ENCODE data around the gene CFAP90. TPM values are rescaled to one million over a fixed set of nuclear protein-coding genes. Genes with fewer than 3 reads are reported as not detected.

Gene CFAP90
- total and polyA plus RNA-seq, 2 donors (not counting 3 experiments of a cell fraction or from before 2014, with no cell fraction given): 0.07 TPM; not detected in 1

DNA sequence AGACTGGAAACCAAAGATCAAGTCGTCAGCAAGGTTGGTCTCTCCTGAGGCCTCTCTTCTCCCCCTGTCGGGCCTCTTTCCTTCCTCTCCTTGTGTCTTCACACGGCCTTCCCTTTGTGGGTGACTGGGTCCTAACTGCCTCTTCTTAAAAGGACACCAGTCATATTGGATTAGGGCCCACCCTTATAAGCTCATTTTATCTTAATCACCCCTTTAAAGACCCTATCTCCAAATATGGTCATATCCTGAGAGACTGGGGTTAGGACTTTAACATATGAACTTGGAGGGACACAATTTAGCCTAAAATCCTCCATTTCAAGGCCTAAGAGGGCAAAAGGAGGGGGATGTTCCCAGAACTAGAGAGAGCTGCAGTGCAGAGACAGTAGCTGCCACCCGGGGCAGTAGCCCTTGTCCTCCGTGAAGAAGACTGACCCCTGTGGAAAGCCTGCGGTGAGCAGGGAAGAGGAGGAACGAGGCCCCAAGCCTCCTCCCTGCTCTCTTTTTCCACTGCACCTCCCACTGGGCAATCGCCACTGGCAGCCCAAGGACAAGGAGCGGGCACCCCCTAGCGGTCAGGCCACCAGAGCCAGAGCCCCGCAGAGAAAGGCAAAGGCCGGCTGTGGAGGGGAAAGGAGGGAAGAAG is 34.9 kb downstream of the CFAP90 start:
- H3K36me3 ChIP-seq (ENCODE audit: control insufficient read depth in 2 of 2, extremely low read depth in 1 of 2, insufficient read depth in 2 of 2, low read length in 2 of 2): no peaks in the 10 kb centered on the region
- intact Hi-C loops (cut with micrococcal nuclease) (loop anchor here (1.0 to 5.0 kb wide), 2 partner anchors 994 to 1050 kb away; no protein-coding TSS in a partner anchor), dilution Hi-C loops (cut with MboI; ENCODE audit: extremely low pct_ligation_motif_present, low sequenced_read_pairs) (no loop called here)
- H3K27ac ChIP-seq (ENCODE audit: insufficient read depth, low read depth, low read length): no peak overlapping the region
- FAIRE-seq: no peak
- POLR2A ChIA-PET: interaction anchor here (0.6 kb wide), 1 partner anchor 114 kb away, joined by 5 read pairs; no protein-coding TSS in a partner anchor
- no peaks in the 10 kb centered on the region for H3K4me1 ChIP-seq (ENCODE audit: control insufficient read depth, extremely low read depth, insufficient read depth, low read length)
- H3K9ac ChIP-seq (replicated peaks; ENCODE audit: extremely low read depth, insufficient read depth, low read length): no peak overlapping the region
- H3K9me3 ChIP-seq (replicated peaks; ENCODE audit: control insufficient read depth, insufficient read depth, low read length): no peaks in the 10 kb centered on the region
- no peak overlapping the region for H3K4me2 ChIP-seq (ENCODE audit: insufficient read depth, low read length)
- H4K20me1 ChIP-seq (replicated peaks; ENCODE audit: control insufficient read depth, extremely low read depth, insufficient read depth, low read length): no peaks in the 10 kb centered on the region
- no peaks in the 10 kb centered on the region for H3K27me3 ChIP-seq (ENCODE audit: control insufficient read depth in 2 of 2, insufficient read depth in 2 of 2, low read length in 2 of 2)
- no peak overlapping the region for H3K4me3 ChIP-seq (replicated peaks in 1 of 3; ENCODE audit: insufficient read depth in 1 of 3, low read depth in 1 of 3, low read length in 3 of 3)
- H3K79me2 ChIP-seq (ENCODE audit: control insufficient read depth, insufficient read depth, low read length): no peaks in the 10 kb centered on the region
- DNase-seq (ENCODE audit: low read depth, low spot score): peak; percentile 30
- CTCF ChIA-PET: interaction anchor here (1.1 to 2.8 kb wide), 2 partner anchors 10 to 1050 kb away, joined by 3 to 13 read pairs; no protein-coding TSS in a partner anchor
- BruUV-seq (replicated peaks): no TSS peak
- TF ChIP-seq, protein P1, sequence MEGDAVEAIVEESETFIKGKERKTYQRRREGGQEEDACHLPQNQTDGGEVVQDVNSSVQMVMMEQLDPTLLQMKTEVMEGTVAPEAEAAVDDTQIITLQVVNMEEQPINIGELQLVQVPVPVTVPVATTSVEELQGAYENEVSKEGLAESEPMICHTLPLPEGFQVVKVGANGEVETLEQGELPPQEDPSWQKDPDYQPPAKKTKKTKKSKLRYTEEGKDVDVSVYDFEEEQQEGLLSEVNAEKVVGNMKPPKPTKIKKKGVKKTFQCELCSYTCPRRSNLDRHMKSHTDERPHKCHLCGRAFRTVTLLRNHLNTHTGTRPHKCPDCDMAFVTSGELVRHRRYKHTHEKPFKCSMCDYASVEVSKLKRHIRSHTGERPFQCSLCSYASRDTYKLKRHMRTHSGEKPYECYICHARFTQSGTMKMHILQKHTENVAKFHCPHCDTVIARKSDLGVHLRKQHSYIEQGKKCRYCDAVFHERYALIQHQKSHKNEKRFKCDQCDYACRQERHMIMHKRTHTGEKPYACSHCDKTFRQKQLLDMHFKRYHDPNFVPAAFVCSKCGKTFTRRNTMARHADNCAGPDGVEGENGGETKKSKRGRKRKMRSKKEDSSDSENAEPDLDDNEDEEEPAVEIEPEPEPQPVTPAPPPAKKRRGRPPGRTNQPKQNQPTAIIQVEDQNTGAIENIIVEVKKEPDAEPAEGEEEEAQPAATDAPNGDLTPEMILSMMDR (IDR thresholded peaks at IDR 0.05; ENCODE audit: extremely low read depth in 1 of 2, insufficient read depth in 1 of 2, low read depth in 1 of 2, low read length in 2 of 2): peak; percentile 84 to 88
- no peak for TF ChIP-seq EZH2 (IDR thresholded peaks at IDR 0.05; ENCODE audit: borderline replicate concordance, low read depth, low read length, severe bottlenecking)
- no peaks in the 10 kb centered on the region for H3K9me1 ChIP-seq (replicated peaks; ENCODE audit: control insufficient read depth, extremely low read depth, insufficient read depth, low read length)
- no peak overlapping the region for H2AFZ ChIP-seq (ENCODE audit: low read depth, low read length)

DNA sequence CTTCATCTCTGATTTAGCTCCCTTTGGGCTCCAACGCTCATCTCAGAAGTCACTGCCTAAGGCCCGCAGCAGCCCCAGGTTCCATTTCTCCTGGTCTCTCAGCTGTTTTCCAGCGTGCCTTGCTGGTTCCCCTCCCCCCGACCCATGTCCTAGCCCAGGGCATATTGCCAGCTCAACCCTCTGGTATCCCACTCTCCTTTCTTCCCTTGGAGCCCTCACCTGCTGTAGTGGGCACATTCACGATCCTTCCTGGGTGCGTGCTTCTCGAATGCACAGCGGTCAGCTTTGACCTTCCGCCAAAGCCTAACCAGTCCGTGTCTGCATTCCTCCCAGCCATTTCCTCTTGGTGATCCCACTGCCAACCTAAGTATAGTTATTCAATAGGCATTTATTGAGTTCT is 36.1 kb downstream of the CFAP90 start:
- BruUV-seq (replicated peaks): no TSS peak
- ChIA-PET CTCF (interaction anchor here (1.2 kb wide), 1 partner anchor 36 kb away, joined by 4 read pairs; the partner anchor contains the start of gene CFAP90), POLR2A (no interaction called here)
- no peak for DNase-seq (ENCODE audit: low read depth, low spot score)
- no peak overlapping the region for H3K4me3 ChIP-seq (replicated peaks in 1 of 3; ENCODE audit: insufficient read depth in 1 of 3, low read depth in 1 of 3, low read length in 3 of 3)
- H3K9ac ChIP-seq (replicated peaks; ENCODE audit: extremely low read depth, insufficient read depth, low read length): no peak overlapping the region
- no peak for FAIRE-seq
- H3K27ac ChIP-seq (ENCODE audit: insufficient read depth, low read depth, low read length): no peak overlapping the region
- no peaks in the 10 kb centered on the region for H3K9me1 ChIP-seq (replicated peaks; ENCODE audit: control insufficient read depth, extremely low read depth, insufficient read depth, low read length)
- no peak overlapping the region for H3K4me2 ChIP-seq (ENCODE audit: insufficient read depth, low read length)
- H3K36me3 ChIP-seq (ENCODE audit: control insufficient read depth in 2 of 2, extremely low read depth in 1 of 2, insufficient read depth in 2 of 2, low read length in 2 of 2): no peaks in the 10 kb centered on the region
- no peaks in the 10 kb centered on the region for H3K79me2 ChIP-seq (ENCODE audit: control insufficient read depth, insufficient read depth, low read length)
- intact Hi-C loops (cut with micrococcal nuclease): loop anchor here (5.0 kb wide), 1 partner anchor 993 kb away; no protein-coding TSS in a partner anchor
- TF ChIP-seq, protein P2, sequence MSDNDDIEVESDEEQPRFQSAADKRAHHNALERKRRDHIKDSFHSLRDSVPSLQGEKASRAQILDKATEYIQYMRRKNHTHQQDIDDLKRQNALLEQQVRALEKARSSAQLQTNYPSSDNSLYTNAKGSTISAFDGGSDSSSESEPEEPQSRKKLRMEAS (IDR thresholded peaks at IDR 0.05; ENCODE audit: insufficient read depth, insufficient read length): no peak
- no peak for TF ChIP-seq POLR2AphosphoS5 (IDR thresholded peaks at IDR 0.05; ENCODE audit: insufficient read depth, low read depth, low read length)
- TF ChIP-seq, protein P1 (IDR thresholded peaks at IDR 0.05; ENCODE audit: extremely low read depth in 1 of 2, insufficient read depth in 1 of 2, low read depth in 1 of 2, low read length in 2 of 2): no peak
- H3K27me3 ChIP-seq (ENCODE audit: control insufficient read depth in 2 of 2, insufficient read depth in 2 of 2, low read length in 2 of 2): no peaks in the 10 kb centered on the region
- dilution Hi-C loops (cut with MboI; ENCODE audit: extremely low pct_ligation_motif_present, low sequenced_read_pairs): no loop called here
- H3K4me1 ChIP-seq (ENCODE audit: control insufficient read depth, extremely low read depth, insufficient read depth, low read length): no peaks in the 10 kb centered on the region
- no peaks in the 10 kb centered on the region for H3K9me3 ChIP-seq (replicated peaks; ENCODE audit: control insufficient read depth, insufficient read depth, low read length)
- no peaks in the 10 kb centered on the region for H4K20me1 ChIP-seq (replicated peaks; ENCODE audit: control insufficient read depth, extremely low read depth, insufficient read depth, low read length)
- no peak overlapping the region for H2AFZ ChIP-seq (ENCODE audit: low read depth, low read length)

Data from endothelial cell of umbilical vein (primary cell).